GOT3 (cell line): ENCODE results near the gene DGKH.
A peak's percentile ranks its signal among the peaks of the same experiment; 100 is the strongest.

Source experiments
- DNase-seq: peaks from one replicate; lab custom pipeline; 2025; ENCODE audit warnings: mixed read lengths; lab: John Stamatoyannopoulos, UW

The DGKH gene

DNA sequence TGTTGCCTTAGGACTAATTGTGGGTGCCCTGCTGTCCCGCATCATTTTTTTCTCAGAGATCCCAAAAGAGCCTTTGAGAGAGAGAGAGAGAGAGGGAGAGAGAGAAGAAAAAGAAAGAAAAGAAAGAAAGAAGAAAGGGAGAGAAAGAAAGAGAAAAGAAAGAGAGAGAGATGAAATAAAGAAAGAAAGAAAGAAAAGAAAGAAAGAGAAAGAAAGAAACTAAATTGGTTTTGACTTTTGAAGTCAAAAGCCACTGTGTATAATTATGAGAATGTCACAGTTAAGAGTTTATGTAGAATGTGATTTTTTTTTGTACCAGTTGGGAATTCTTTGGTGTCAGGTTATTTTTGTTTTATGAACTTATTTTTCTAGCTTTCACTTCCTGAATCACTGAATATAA lies 180.1 kb downstream of the DGKH start:
- no peak for DNase-seq

DNA sequence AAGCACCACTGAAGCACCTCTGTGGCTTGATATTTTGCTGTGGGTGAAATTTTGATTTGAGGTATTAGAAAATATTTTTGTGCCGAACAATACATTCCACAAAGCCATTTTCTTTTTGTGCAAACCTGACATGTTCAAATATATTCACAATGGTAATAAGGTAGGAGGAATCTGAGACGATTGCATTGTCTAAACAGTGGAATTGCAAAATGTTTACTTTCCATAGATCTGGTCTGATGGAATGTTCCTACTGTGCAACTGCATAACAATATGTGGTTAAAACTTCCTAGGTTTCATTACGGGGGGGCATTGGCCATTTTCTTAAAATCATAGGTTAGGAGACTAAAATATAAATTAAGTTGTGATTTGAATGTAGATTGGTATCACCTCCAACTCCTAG lies 180.8 kb downstream of the DGKH start:
- DNase-seq = no peak

DNA sequence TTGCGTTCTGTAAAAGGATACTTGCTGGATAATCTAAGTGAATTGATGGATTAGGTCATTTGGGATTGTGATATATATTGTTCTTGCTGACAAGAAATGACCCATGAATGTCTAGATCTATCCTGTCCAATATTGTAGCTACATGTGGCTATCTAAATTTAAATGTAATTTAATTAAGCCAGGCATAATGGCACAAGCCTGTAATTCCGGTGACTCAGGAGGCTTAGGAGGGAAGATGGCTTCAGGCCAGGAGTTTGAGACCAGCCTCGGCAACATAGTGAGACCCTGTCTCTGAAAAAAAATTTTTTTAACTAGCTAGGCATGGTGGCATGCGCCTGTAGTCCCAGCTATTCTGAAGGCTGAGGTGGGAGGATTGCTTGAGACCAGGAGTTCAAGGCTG lies 184.2 kb downstream of the DGKH start:
- no peak for DNase-seq

DNA sequence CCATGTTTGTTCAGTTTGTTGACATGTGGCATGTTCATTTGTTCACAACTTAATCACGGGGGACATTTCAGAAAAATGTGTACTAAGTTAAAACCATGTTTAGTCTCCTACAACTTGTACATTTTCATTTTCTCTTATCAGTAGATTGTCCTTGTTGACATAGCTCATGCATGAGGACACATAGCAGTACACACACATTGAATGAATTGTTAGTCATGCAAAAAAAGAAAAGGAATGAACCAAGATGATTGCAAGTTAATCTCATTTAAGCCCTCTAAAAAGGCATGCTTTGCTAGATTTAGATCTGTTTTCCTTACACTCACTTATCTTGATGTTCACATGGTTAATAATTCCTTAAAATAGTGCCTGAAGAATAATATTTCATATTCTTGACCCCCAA lies 185.3 kb downstream of the DGKH start:
- DNase-seq = no peak

DNA sequence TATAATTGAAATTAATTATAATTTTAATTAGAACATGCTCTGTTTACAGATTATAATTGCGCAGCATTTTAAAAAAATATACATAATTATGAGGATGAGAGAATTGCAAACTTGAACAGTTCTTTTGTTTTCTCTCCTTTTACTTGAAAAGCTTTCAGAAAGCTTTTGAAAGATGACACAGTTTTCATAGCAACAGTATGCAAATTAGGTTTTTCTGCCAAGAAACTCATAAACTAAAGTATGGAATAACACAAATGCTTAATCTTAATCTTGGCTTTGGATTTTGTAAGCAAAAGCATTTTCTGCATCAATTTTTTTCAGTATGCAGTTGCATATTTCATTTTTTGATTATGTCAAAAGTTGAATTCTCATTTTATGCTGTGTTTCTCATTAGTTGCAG lies 190.7 kb downstream of the DGKH start:
- no peak for DNase-seq

- no peak for DNase-seq
These were observed 191.2 kb downstream of the DGKH start for GRCh38 chr13:42239644-42240043.

DNA sequence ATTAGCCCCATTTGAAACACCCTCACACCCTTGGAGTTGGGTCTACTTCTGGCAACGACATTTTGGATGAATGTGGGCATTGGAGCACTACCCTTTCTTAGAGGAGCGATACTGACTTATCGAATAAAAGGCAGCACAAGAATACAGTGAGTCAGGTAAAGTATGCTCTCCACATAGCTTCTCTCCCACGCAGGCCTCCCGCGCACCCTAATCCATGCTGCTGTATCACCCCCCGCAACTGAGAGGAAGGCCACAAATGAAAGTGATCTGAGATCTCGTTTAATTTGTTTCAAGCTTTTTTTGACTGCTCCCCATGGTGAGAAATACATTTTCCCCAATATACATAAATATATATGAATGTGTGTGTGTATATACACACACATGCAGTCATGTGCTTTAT lies 198.1 kb downstream of the DGKH start:
- no peak for DNase-seq

DNA sequence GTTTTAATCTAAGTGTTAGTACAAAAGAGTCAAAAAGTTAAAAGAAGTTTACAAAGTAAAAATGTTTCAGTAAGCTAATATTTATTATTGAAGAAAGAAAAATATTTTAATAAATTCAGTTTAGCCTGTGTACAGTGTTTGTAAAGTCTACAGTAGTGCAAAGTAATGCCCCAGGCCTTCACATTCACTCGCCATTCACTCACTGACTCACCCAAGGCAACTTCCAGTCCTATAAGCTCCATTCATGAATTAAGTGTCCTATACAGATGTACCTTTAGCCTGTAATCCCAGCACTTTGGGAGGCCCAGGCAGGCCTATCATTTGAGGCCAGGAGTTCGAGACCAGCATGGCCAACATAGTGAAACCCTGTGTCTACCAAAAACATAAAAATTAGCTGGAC lies 199.4 kb downstream of the DGKH start:
- no peak for DNase-seq

GRCh38 chr13:42255886-42256285 lies 207.4 kb downstream of the DGKH start:
- no peak for DNase-seq

GRCh38 chr13:42258747-42259146 lies 210.3 kb downstream of the DGKH start:
- DNase-seq = no peak

DNA sequence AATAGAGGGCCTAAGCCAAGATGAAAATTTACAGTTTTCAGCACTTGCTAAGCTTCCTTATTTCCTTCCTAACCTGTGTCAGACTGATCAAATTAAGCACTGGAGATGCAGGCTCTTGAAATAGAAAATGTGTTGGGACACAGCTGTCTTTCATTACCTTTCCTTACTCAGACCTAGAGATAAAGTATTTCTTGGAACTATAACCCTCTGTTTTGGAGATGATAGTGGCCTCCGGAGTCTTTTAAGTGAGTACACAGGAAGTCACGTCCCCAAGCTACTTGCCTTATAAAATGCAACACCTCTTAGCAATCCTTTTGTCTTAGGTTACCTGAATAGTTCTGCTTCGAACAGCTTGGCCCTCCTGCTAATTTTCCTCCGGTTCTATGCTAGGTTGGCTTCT lies 211.1 kb downstream of the DGKH start:
- DNase-seq = no peak

GRCh38 chr13:42260903-42261654 lies 212.6 kb downstream of the DGKH start:
- DNase-seq = no peak

GRCh38 chr13:42266473-42266872 lies 218.0 kb downstream of the DGKH start:
- no peak for DNase-seq

DNA sequence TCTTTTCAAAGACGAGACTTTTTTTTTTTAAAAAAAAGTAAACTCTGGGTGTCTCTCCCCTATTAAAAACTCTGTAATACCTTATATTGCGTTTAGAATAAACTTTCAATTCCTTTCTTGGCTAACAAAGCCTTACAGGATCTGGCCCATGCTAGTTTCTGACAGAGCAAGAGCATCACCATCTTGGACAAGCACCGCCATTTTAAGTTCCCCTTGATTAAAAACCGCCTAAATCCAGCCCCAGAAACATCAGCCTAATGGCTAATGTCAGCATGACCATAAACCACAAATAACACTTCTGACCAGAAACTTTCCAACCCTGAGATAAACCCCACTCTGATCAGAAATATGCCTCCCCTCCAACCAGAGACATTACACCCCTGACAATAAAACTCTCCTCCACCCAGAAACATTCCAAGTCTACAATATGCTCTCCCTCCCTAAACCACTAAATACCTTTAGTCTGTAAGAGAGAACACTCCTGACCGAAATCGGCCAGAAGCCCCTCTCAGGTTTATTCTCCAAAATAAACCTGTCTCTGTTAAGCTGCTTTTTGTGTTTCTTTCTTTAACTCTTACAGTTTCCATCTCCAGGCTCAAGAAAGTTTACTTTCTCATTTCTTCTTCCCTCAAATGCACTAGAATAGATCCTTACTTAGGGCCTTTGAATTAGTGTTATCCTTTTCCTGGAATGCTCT lies 221.9 kb downstream of the DGKH start:
- no peak for DNase-seq

GRCh38 chr13:42270857-42271215 lies 222.4 kb downstream of the DGKH start:
- no peak for DNase-seq

GRCh38 chr13:42271337-42272114 lies 223.1 kb downstream of the DGKH start:
- DNase-seq = peak; percentile 83

GRCh38 chr13:42272115-42272803 lies 223.8 kb downstream of the DGKH start, which contains the start of gene AKAP11:
Gene AKAP11, plus strand, starts transcription at chr13:42272152. Its CDS starts 14,197 bp downstream, at chr13:42286349.
- DNase-seq = no peak

DNA sequence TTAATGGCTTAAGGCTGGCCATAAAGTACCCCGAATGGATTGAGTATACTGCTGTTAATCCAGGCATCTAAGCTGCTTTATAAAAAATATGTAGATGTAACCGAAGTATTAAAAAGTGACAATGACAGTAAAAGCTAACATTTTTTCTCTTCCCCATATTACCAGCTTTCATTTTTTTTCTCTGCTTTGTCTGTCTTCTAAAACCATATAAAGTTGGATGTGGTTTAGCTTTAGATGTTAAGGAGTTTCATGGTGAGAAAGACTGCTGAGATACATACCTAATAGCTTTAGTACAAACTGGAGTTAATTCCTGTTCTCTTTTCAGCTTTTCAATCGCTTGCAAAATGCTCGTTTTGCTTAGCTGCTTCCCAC lies 224.3 kb downstream of the DGKH start:
- DNase-seq = no peak

- DNase-seq = no peak
These were observed 226.1 kb downstream of the DGKH start for GRCh38 chr13:42274386-42275097.

DNA sequence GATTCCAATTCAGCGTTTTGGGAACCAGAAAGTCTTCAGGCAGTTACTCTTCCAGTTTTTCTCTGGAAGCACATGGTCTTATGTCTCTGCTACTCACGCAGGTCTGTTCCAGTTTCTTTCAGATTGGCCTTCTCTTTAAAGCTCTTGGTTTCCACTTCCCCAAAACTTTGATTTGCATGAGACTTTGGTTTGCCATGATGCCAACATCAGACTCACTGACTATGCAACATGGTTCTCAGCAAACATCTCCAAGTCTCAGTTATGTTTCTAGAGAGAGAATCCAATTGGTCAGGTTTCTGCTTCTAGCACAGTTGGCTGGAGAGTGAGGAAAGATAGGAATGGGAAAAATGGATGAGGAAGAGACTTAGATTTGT lies 226.6 kb downstream of the DGKH start:
- no peak for DNase-seq

DNA sequence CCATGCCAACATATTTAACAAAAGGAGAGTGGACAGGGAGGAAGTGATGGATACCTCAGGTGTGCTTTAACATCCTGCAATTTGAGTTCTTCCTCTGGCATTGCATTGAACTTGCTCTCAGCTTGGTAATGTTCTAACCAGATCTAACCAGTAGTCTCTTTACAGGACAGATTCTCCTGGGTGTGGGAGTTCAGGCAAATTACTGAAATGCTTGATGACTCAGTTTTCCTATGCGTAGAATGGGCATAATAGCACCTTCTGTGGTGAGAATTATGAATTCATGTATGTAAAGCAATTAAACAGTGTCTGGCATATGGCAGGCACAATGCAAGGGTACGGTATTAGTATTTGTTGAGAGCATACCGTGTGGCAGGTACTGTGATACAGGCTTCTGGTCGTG lies 227.1 kb downstream of the DGKH start:
- DNase-seq = no peak

- DNase-seq = no peak
These were observed 228.2 kb downstream of the DGKH start for GRCh38 chr13:42276683-42277082.
